HepG2 (cell line): Measurements from ENCODE around the gene MPC1. TPM values are rescaled to one million over a fixed set of nuclear protein-coding genes. Genes with fewer than 3 reads are reported as not detected.

Experiments used
- ATAC-seq: fragments of 200-7000 bp; cut with Tn5 transposase; 3 replicates; pipeline ENCODE4 v1.9.1; 2020; ENCODE audit warnings: mild to moderate bottlenecking, moderate library complexity
- BruUV-seq: library from RNA; stranded (reverse); fragments of 400-500 nt; replicated peaks from 2 replicates; lab custom pipeline; 2021; lab: Mats Ljungman, UMichigan
- CTCF ChIA-PET: fragments of 300-600 bp; formaldehyde crosslinking; extraction: SDS; loops from one replicate; lab custom pipeline; 2021; ENCODE audit warnings: low total read pairs, inconsistent platforms, low intra/inter-chr PET ratio; lab: Yijun Ruan, JAX
- POLR2A ChIA-PET: fragments of 350-600 bp; sonication (Branson Sonifier 250); formaldehyde crosslinking; loops from one replicate; lab custom pipeline; 2020; ENCODE audit warnings: antibody characterized with exemption, inconsistent platforms; lab: Yijun Ruan, JAX
- DNase-seq: peaks from one replicate; pipeline ENCODE4 v3.0.0-alpha.2; 2015; ENCODE audit warnings: low spot score
- FAIRE-seq: peaks from 3 replicates; lab custom pipeline; 2011; peaks lifted over from hg19 to GRCh38; lab: Jason Lieb, UNC
- H2AFZ ChIP-seq: one replicate; pipeline ENCODE4 v1.6.1; 2011; ENCODE audit warnings: low read length, inconsistent platforms
- H3K27ac ChIP-seq: fragments of 300-600 bp; 3 replicates; pipeline ENCODE4 v1.8.0; 2011; ENCODE audit warnings: mixed run types, mild to moderate bottlenecking, mixed read lengths, low read length, inconsistent platforms; ENCODE audit not compliant: insufficient read depth; ENCODE audit errors: extremely low read length
- H3K27me3 ChIP-seq, 2 experiments: fragments of 200-600 bp in 1 of 2; 2 replicates in 1 of 2; 3 replicates in 1 of 2; pipeline versions ENCODE4 v1.6.0 to v1.8.0; 2011; ENCODE audit warnings: low read length in 2 of 2, mild to moderate bottlenecking in 2 of 2, moderate library complexity in 2 of 2, inconsistent platforms in 1 of 2; ENCODE audit not compliant: insufficient read depth in 2 of 2, control insufficient read depth in 1 of 2
- H3K36me3 ChIP-seq, 2 experiments: fragments of 200-600 bp in 1 of 2; replicated peaks in 1 of 2; 2 replicates in 1 of 2; 3 replicates in 1 of 2; pipeline versions ENCODE4 v1.5.1 to v1.8.0; 2011; ENCODE audit warnings: low read length in 2 of 2, inconsistent platforms in 1 of 2; ENCODE audit not compliant: insufficient read depth in 2 of 2, control insufficient read depth in 1 of 2
- H3K4me1 ChIP-seq: 2 replicates; pipeline ENCODE4 v1.5.1; 2012; ENCODE audit warnings: low read length, inconsistent platforms; ENCODE audit not compliant: insufficient read depth
- H3K4me2 ChIP-seq: 2 replicates; pipeline ENCODE4 v1.6.0; 2011; ENCODE audit warnings: low read depth, low read length, inconsistent platforms
- H3K4me3 ChIP-seq, 3 experiments: fragments of 200-600 bp in 1 of 3; sonication (generic), shearing (Covaris generic) in 1 of 3; replicated peaks in 1 of 3; 2 replicates each; pipeline ENCODE4 v1.5.1; 2011 to 2016; ENCODE audit warnings: low read length in 3 of 3, inconsistent platforms in 2 of 3, low read depth in 2 of 3, mild to moderate bottlenecking in 2 of 3, control low read depth in 1 of 3, mixed read lengths in 1 of 3; ENCODE audit not compliant: insufficient read depth in 1 of 3
- H3K79me2 ChIP-seq: one replicate; pipeline ENCODE4 v1.6.1; 2011; ENCODE audit warnings: low read length, inconsistent platforms; ENCODE audit not compliant: insufficient read depth
- H3K9ac ChIP-seq: 2 replicates; pipeline ENCODE4 v1.6.0; 2011; ENCODE audit warnings: mild to moderate bottlenecking, low read depth, low read length, inconsistent platforms; ENCODE audit not compliant: insufficient read depth
- H3K9me3 ChIP-seq: 2 replicates; pipeline ENCODE4 v1.5.1; 2012; ENCODE audit warnings: mild to moderate bottlenecking, low read length
- H4K20me1 ChIP-seq: 2 replicates; pipeline ENCODE4 v1.6.0; 2011; ENCODE audit warnings: inconsistent platforms, mild to moderate bottlenecking, low read length, moderate library complexity; ENCODE audit not compliant: insufficient read depth
- ARNTL ChIP-seq: sonication (generic); formaldehyde crosslinking; IDR thresholded peaks from 2 replicates; pipeline ENCODE4 v1.4.0; 2020; ENCODE audit warnings: mild to moderate bottlenecking, missing genetic modification reagents
- ATF1 ChIP-seq: IDR thresholded peaks from 2 replicates; pipeline ENCODE4 v1.6.1; 2016; ENCODE audit warnings: mild to moderate bottlenecking, control low read depth
- FOXP4 ChIP-seq: sonication (generic); formaldehyde crosslinking; IDR thresholded peaks from 2 replicates; pipeline ENCODE4 v1.4.0; 2020; ENCODE audit warnings: missing genetic modification reagents
- MXD3 ChIP-seq: IDR thresholded peaks from 2 replicates; pipeline ENCODE4 v1.6.1; 2016; ENCODE audit warnings: mild to moderate bottlenecking, missing biosample characterization, missing genetic modification reagents
- MYNN ChIP-seq: sonication (generic); formaldehyde crosslinking; IDR thresholded peaks from 2 replicates; pipeline ENCODE4 v1.4.0; 2020; ENCODE audit warnings: mild to moderate bottlenecking, low read depth, missing genetic modification reagents
- SNAPC2 ChIP-seq: sonication (generic); formaldehyde crosslinking; IDR thresholded peaks from 2 replicates; pipeline ENCODE4 v1.8.1; 2022; ENCODE audit warnings: mild to moderate bottlenecking, missing genetic modification reagents
- SNAPC4 ChIP-seq: sonication (generic); formaldehyde crosslinking; IDR thresholded peaks from 2 replicates; pipeline ENCODE4 v1.4.0; 2020; ENCODE audit warnings: mild to moderate bottlenecking, missing genetic modification reagents
- ZNF367 ChIP-seq: sonication (generic); formaldehyde crosslinking; IDR thresholded peaks from 2 replicates; pipeline ENCODE4 v1.4.0; 2020; ENCODE audit warnings: missing genetic modification reagents, borderline replicate concordance
- ZNF484 ChIP-seq: sonication (generic); formaldehyde crosslinking; IDR thresholded peaks from 2 replicates; pipeline ENCODE4 v1.5.1; 2020; ENCODE audit warnings: mild to moderate bottlenecking, low read depth, missing genetic modification reagents, borderline replicate concordance
- ZNF609 ChIP-seq: sonication (generic); formaldehyde crosslinking; IDR thresholded peaks from 2 replicates; pipeline ENCODE4 v1.4.0; 2020; ENCODE audit warnings: mild to moderate bottlenecking, missing genetic modification reagents, borderline replicate concordance
- WGBS: methylation state at CpG from one replicate; pipeline ENCODE4 v1.1.6; 2017; ENCODE audit warnings: low lambda C conversion rate; 5-methylcytosine and 5-hydroxymethylcytosine counted together
- in situ Hi-C: cut with HindIII; loops from 2 replicates; pipeline ENCODE4 v1.10.0; 2017; ENCODE audit warnings: low pct_unique_long_range_greater_than_20kb; ENCODE audit not compliant: extremely low pct_ligation_motif_present
- intact Hi-C: fragments of 100-400 bp; cut with micrococcal nuclease; formaldehyde crosslinking; loops from one replicate; pipeline ENCODE4 v1.10.0; 2022; ENCODE audit not compliant: unreplicated experiment
- polyA plus RNA-seq, 8 experiments: library from polyadenylated mRNA; depleted of rRNA in 3 of 8; stranded (reverse) in 7 of 8; unstranded in 1 of 8; fragments of >200 nt; fragmentation: Illumina TruSeq in 4 of 8; extraction: Trizol in 4 of 8; gene quantifications; 2 replicates each; pipeline versions ENCODE4 v1.2.1 to v1.2.3, GENCODE V29; 2011 to 2016; ENCODE audit warnings: low read depth in 4 of 8, missing spikeins in 1 of 8, mixed read lengths in 1 of 8; ENCODE audit not compliant: insufficient read depth in 1 of 8
- total RNA-seq, 5 experiments: library from RNA; depleted of rRNA; stranded (reverse); fragments of >200 nt; fragmentation: Illumina TruSeq; extraction: Trizol; gene quantifications; 2 replicates each; pipeline ENCODE4 v1.2.3, GENCODE V29; 2016; ENCODE audit warnings: low read depth in 1 of 5

Gene MPC1
- total and polyA plus RNA-seq, 2 of the 13 experiments (the other 11 are each of a cell fraction or from before 2014, with no cell fraction given): 189 to 214 TPM

GRCh38 chr6:166412156-166412910 lies 29.6 kb upstream of the MPC1 start:
- intact Hi-C loops: no loop called here
- no peak for FAIRE-seq
- H3K27ac ChIP-seq: no peak overlapping the region
- H3K9ac ChIP-seq: no peak overlapping the region
- H3K4me3 ChIP-seq: no peak overlapping the region
- in situ Hi-C loops: no loop called here
- no peaks in the 10 kb centered on the region for H3K36me3 ChIP-seq
- ATAC-seq: no peak
- H3K4me1 ChIP-seq: peaks cover 16% of the 10 kb centered on the region
- no peaks in the 10 kb centered on the region for H3K79me2 ChIP-seq
- WGBS: 75% methylated on average over 34 of the region's 49 CpGs
- BruUV-seq: no TSS peak
- H4K20me1 ChIP-seq: no peaks in the 10 kb centered on the region
- no peaks in the 10 kb centered on the region for H3K9me3 ChIP-seq
- POLR2A ChIA-PET: no interaction called here
- DNase-seq: no peak
- H3K4me2 ChIP-seq: no peak overlapping the region
- no peak overlapping the region for H2AFZ ChIP-seq
- CTCF ChIA-PET: no interaction called here
- peaks cover 6 to 35% of the 10 kb centered on the region in 2 experiments for H3K27me3 ChIP-seq
- TF ChIP-seq MXD3 (CRISPR knock-in tag): no peak
- TF ChIP-seq ARNTL (CRISPR knock-in tag): no peak
- no peak for TF ChIP-seq ATF1
- no peak for TF ChIP-seq SNAPC4
- no peak for TF ChIP-seq ZNF609 (CRISPR knock-in tag)
- no peak for TF ChIP-seq MYNN (CRISPR knock-in tag)
- no peak for TF ChIP-seq ZNF484
- TF ChIP-seq FOXP4 (CRISPR knock-in tag): no peak
- TF ChIP-seq SNAPC2 (CRISPR knock-in tag): no peak
- TF ChIP-seq ZNF367 (CRISPR knock-in tag): no peak
